DMS53 treated with DMSO at 0.1 percent for 48 hours (cell line): ENCODE results near the gene CDH22.

Experiments
- DNase-seq: peaks from one replicate; lab custom pipeline; 2025; ENCODE audit not compliant: unreplicated experiment; lab: John Stamatoyannopoulos, UW

The CDH22 gene

DNA sequence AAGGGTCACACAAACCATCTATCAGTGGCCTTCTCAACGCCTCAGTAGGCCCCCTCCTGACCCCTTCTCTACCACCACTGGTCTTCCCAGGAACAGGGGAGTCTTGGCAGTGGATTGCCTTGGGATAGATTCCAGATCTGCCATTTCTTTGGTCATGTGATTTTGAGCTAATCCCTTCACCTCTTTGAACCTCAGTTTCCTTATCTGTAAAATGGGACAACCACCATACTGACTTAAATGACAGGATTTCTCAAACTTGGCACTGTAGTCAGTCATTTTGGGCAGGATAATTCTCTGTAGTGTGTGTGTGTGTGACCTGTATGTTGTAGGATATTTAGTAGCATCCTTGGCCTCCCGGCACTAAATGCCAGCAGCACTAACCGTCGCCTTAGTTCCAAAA, 89.1 kb downstream of the CDH22 start:
- DNase-seq: no peak

DNA sequence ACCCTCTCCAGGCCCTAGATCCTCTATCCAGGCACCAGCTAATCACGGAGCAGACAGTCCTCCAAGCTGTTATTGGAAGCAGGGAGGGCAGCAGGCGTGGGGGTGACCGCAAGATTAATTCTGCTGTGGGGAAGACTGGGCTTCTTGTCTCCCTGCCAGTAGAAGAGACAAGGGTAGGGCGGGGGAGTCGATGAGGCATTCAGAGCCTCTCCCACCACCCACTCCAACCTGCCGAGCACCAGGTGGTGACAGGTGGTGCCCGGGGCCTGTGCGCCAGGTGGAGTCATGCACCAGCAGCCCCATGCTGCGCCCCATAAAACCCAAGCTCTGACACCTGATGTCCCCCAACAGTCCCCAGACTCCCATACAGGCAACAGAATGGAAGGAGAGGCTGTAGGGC, 89.6 kb downstream of the CDH22 start:
- DNase-seq: no peak

DNA sequence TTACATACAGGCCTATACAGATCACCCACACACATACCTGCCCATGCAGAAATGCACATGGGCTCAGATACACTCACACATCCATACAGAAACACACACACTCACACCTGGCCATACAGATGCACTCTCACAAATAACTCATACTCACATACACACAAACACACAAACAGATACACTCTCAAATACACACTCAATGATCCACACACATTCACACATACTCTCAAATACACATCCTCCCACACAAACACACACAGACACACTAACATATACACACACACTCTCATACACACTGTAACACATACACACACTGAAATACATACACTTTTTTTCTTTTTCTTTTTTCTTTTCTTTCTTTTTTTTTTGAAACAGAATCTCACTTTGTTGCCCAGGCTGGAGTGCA, 90.7 kb downstream of the CDH22 start:
- no peak for DNase-seq

- no peak for DNase-seq
Observed at GRCh38 chr20:46216770-46217464, 91.4 kb downstream of the CDH22 start.

- DNase-seq: no peak
Observed at GRCh38 chr20:46215913-46216707, 92.2 kb downstream of the CDH22 start.

GRCh38 chr20:46214824-46215488, 93.3 kb downstream of the CDH22 start:
- DNase-seq: no peak

GRCh38 chr20:46213946-46214823, 94.1 kb downstream of the CDH22 start:
- DNase-seq: no peak

DNA sequence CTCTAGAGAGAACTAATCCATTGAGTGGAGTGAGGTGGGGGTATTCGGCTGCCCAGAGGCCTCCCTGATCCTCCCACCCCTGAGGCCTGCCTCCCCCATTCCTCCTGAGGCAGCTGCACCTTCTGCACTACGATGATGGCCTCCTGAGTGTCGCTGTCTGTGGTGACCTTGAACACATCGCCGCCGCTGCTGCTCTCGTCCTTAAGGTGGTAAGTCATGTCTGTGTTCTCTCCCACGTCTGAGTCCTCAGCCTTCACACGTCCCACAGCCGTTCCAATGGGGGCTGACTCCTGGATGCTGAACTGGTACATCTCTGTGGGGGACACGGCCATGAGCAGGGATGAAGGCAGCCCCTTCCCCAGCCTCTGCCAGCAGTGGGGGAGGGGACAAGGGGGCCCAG, 95.4 kb downstream of the CDH22 start:
- DNase-seq: no peak

- DNase-seq: no peak
Observed at GRCh38 chr20:46212252-46212651, 96.0 kb downstream of the CDH22 start.

DNA sequence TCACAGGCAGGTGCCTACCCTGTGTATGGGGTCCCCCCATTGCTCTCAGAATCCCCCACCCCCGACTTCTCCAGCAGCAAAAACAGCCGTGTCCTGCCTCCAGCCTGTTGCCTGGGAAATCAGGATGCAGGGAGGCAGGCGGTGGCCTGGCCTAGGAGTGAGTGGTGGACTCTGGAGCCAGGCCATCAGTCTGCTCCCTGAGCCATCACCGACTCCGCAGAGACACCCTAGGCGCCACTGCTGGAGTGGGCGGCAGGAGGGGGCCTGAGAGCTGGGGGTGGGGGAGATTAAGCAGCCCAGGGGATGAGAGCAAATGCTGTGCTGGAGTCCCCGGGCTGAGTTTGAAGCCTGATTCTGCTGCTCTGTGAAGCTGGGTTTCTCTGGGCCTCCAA, 97.0 kb downstream of the CDH22 start:
- no peak for DNase-seq

- no peak for DNase-seq
Observed at GRCh38 chr20:46210672-46211330, 97.5 kb downstream of the CDH22 start.

DNA sequence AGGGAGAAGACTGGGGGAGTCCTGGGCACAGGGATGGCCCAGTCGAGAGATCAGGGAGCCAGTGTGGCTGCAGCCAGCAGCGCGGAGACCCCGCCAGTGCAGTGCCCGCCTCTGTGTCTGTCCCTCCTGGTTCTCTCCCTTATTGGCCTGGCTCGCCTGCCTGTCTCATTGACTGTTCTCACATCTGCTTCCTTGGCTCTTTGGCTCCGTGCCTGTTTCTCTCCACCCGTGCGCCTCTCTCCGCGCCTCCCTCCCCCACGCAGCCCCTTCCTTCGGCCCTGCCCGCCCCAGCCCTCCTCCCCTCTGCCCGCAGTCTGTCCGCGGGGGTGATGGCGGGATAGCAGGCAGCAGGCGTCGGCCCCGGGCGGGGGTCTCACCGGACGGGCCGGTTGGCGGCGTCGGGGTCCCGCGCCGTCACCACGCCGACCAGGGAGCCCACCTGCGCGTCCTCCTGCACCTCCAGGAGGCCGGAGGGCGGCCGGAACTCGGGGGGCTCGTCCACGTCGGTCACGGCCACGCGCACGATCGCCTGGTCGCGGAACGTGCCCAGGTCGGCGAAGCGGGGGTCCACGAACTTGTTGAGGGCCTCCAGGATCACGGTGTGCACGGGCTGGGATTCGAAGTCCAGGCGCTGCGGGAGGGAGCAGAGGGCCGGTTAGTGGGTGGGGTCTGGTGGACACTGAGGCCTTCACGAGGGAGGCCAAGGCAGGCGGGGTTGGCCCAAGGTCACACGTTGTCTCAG, 98.2 kb downstream of the CDH22 start:
- DNase-seq: no peak

GRCh38 chr20:46207793-46208192, 100.5 kb downstream of the CDH22 start:
- no peak for DNase-seq

DNA sequence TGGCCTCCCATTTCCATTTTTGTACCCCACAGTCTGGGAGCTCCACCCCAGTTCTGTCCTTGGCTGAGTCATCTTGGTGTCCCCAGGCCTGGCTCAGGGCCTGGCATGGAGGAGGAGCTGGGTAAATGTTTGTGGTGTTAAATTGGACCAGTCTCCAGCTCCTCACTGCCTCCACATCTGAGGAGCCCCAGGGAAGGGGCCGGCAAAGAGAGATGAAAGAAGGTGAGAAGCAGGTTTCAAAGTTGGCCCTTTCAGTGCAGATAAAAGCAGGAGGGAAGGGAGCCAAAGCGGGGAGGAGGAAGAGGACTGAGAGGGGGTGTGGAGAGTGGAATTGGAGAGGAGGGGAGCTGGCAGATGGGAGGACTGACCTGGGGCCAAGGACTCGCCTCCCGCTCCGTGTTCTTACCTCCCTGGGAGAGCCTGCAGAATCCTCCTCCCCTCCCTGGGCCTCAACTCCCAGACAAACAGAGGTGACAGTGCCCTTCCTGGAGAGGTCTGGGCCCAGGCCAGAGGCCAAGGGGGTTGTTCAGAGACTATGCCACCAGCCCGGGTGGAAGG, 101.2 kb downstream of the CDH22 start:
- no peak for DNase-seq

- no peak for DNase-seq
Observed at GRCh38 chr20:46206025-46206424, 102.3 kb downstream of the CDH22 start.

DNA sequence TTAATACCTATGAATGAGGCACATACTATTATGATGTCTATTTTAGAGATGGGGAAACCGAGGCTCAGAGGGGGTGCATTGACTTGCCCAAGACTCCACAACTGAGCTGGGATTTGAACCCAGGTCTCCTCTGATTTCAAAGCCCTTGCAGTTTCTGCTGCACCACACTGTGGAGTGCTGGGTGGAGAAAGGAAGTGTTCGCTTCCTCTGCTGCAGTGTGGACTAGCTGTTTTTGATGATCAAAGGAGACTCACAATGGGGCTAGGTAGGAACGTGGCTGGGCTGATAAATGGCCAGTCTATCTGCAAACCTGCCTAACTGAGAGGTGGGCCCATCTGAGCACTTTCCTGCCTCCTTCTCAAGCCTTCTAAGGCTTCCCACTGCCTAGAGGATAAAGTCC, 102.9 kb downstream of the CDH22 start:
- DNase-seq: no peak

DNA sequence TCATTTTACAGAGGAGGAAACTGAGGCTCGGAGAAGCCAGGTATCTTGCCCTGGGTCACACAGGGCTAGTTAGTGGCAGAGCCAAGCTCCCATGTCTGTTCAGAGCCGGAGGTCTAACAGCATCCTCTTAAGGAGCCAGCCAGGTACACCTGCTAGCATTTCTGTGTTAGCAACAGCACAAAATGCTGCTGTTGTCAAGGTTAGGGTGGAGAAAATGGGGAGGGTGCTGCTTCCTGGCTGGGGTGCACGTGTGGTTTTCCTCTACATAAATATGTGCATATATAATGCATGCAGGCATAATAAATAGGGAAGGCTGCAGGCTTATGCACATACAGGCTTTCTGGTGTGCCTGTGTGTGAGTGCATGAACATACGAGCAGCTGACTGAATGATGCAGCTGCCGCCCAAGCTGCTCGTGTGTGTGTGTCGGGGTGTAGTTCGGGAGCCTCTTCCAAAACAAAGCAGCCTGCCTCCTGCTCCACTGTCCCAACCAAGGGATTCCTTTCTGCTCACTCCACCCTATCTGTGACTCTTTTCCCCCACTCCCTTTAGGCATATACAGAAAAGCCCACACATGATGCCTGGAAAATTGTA, 103.6 kb downstream of the CDH22 start:
- no peak for DNase-seq

DNA sequence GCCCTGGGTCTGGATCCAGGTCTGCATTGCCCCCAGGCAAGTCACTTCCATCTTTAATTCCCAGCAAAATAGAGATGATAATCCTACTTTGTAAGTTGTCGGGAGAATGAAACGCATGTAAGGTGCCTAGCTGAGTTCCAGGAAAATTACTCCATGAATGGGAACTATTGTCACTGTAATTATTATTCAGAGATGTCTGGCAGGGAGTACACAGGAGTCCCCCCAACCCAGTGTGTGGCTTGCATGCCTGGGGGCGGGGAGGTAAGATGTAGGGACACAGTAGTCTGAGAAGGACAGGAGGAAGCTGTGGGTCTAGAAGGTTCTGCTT, 104.8 kb downstream of the CDH22 start:
- DNase-seq: no peak

DNA sequence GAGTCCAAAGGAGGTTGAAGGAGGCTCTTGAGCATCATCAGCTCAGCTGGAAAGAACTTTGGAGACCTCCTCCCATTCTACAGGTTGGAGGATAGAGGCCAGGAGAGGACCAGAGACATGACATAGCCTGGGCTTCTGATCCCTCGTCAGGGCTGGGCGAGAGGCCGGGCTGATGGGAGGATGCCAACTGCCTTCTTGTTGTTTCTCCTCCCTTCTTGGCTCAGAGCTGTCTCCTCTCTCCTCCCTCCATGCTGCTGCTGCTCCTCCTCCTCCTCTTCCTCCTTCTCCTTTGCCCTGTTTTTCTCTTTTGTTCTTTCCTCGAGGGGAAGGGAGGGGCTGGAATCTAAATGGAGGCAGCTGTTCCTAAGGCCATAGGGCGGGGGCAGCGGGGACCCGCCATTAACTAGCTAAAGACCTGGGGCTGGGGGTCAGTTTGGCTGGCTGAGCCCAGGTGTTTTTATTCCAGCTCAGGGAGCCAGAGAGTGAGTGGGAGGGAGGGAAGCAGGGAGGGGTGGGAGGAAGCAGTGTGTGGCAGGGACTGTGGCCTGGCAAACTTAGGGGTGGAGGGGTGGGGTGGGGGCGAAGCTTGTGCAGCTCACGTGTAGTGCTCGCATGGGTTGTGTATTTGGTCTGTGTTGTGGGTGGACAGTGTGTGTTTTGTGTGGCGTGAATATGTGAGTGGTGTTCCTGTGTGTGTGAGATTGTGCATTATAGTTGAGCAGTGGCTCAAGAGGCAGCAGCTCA, 105.4 kb downstream of the CDH22 start:
- no peak for DNase-seq
